Adipocyte (in vitro differentiated cells): ENCODE results near the gene TTC33.

Experiments
- DNase-seq: peaks from one replicate; pipeline ENCODE4 v3.0.0-alpha.2; 2015; ENCODE audit warnings: low read depth
- H3K27me3 ChIP-seq: replicated peaks from 2 replicates; pipeline ENCODE4 v1.7.0; 2013; ENCODE audit warnings: mild to moderate bottlenecking, low read length, moderate library complexity; ENCODE audit not compliant: control insufficient read depth, insufficient read depth
- H3K36me3 ChIP-seq: 2 replicates; pipeline ENCODE4 v1.7.0; 2013; ENCODE audit warnings: low read length, mild to moderate bottlenecking, moderate library complexity; ENCODE audit not compliant: control insufficient read depth, insufficient read depth, severe bottlenecking
- H3K4me1 ChIP-seq: 2 replicates; pipeline ENCODE4 v1.7.0; 2013; ENCODE audit warnings: mild to moderate bottlenecking, low read length, moderate library complexity; ENCODE audit not compliant: control insufficient read depth, insufficient read depth
- H3K4me3 ChIP-seq: 2 replicates; pipeline ENCODE4 v1.7.0; 2013; ENCODE audit warnings: mild to moderate bottlenecking, low read length, moderate library complexity
- H3K9ac ChIP-seq: 2 replicates; pipeline ENCODE4 v1.7.0; 2013; ENCODE audit warnings: mild to moderate bottlenecking, low read length, moderate library complexity
- H3K9me3 ChIP-seq: 2 replicates; pipeline ENCODE4 v1.7.0; 2013; ENCODE audit warnings: mild to moderate bottlenecking, low read length, moderate library complexity; ENCODE audit not compliant: control insufficient read depth

TTC33 gene

GRCh38 chr5:40688127-40688761, 67.5 kb downstream of the TTC33 start:
- peak; percentile 93 for DNase-seq
- H3K36me3 ChIP-seq = peaks cover 14% of the 10 kb centered on the region
- no peaks in the 10 kb centered on the region for H3K27me3 ChIP-seq
- H3K4me3 ChIP-seq = no peak overlapping the region
- no peaks in the 10 kb centered on the region for H3K9me3 ChIP-seq
- peak overlapping the region; percentile 35 for H3K9ac ChIP-seq
- H3K4me1 ChIP-seq = peaks cover 41% of the 10 kb centered on the region

- Histone ChIP-seq H3K4me1 (peaks cover 50% of the 10 kb centered on the region), H3K4me3 (no peak overlapping the region), H3K27me3 (no peaks in the 10 kb centered on the region), H3K9me3 (no peaks in the 10 kb centered on the region), H3K36me3 (peaks cover 8% of the 10 kb centered on the region), H3K9ac (no peak overlapping the region)
- no peak for DNase-seq
Observed at GRCh38 chr5:40687321-40687720, 68.4 kb downstream of the TTC33 start.

DNA sequence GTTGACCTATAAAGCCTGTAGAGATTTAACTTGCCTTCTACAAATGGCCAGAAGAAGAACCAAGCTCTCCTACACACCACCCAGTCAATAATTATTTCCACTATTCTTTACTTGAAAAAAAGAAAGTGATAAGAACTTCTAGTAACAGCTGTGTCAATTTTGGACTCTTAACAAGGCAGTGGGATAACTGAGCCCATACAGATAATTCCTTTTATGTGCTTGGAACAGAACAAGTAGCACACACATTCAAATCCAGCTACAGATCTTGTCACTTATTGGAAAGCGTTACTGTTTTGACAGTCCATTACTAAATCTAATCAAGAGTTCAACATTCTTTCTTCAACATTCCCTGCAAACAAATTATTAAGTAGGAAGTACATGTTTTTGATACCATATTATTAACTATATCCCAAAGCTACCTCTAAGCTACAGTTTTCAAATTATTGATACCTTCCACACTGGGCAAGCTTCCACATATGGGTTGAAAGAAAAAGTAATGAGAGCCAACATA, 69.7 kb downstream of the TTC33 start:
- no peak for DNase-seq
- Histone ChIP-seq H3K9ac (no peak overlapping the region), H3K27me3 (no peaks in the 10 kb centered on the region), H3K36me3 (no peaks in the 10 kb centered on the region), H3K4me1 (peaks cover 58% of the 10 kb centered on the region), H3K9me3 (no peaks in the 10 kb centered on the region), H3K4me3 (no peak overlapping the region)

DNA sequence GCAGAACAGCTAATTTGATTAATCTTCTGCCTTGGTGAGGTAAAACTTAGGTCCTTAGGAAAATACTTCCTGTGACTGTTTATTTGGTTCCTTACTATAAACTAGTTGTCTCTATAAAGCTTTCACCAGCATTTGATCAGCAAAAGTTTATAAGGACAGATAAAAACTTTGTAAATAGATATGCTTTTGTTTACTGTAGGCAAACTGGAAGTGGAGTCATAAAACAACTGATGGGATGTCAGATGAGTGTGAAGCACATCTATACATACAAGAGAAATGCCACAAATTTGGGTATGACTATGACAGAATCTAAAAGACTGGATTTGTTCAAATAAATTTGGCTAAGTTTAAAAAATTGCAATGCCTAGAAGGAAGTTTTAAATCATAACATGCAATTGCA, 70.6 kb downstream of the TTC33 start:
- DNase-seq = no peak
- no peaks in the 10 kb centered on the region for H3K36me3 ChIP-seq
- H3K4me3 ChIP-seq = no peak overlapping the region
- H3K9ac ChIP-seq = no peak overlapping the region
- H3K4me1 ChIP-seq = peaks cover 58% of the 10 kb centered on the region
- no peaks in the 10 kb centered on the region for H3K9me3 ChIP-seq
- no peaks in the 10 kb centered on the region for H3K27me3 ChIP-seq

- H3K36me3 ChIP-seq = no peaks in the 10 kb centered on the region
- no peak for DNase-seq
- H3K9ac ChIP-seq = no peak overlapping the region
- H3K9me3 ChIP-seq = no peaks in the 10 kb centered on the region
- H3K4me3 ChIP-seq = peak overlapping the region; percentile 84
- H3K4me1 ChIP-seq = peaks cover 47% of the 10 kb centered on the region
- no peaks in the 10 kb centered on the region for H3K27me3 ChIP-seq
Observed at GRCh38 chr5:40683305-40683704, 72.5 kb downstream of the TTC33 start.

GRCh38 chr5:40682154-40683017, 73.4 kb downstream of the TTC33 start:
- Histone ChIP-seq H3K27me3 (no peaks in the 10 kb centered on the region), H3K4me3 (peak overlapping the region; percentile 84), H3K9ac (peak overlapping the region; percentile 80), H3K9me3 (no peaks in the 10 kb centered on the region), H3K36me3 (no peaks in the 10 kb centered on the region), H3K4me1 (peaks cover 53% of the 10 kb centered on the region)
- DNase-seq = no peak

DNA sequence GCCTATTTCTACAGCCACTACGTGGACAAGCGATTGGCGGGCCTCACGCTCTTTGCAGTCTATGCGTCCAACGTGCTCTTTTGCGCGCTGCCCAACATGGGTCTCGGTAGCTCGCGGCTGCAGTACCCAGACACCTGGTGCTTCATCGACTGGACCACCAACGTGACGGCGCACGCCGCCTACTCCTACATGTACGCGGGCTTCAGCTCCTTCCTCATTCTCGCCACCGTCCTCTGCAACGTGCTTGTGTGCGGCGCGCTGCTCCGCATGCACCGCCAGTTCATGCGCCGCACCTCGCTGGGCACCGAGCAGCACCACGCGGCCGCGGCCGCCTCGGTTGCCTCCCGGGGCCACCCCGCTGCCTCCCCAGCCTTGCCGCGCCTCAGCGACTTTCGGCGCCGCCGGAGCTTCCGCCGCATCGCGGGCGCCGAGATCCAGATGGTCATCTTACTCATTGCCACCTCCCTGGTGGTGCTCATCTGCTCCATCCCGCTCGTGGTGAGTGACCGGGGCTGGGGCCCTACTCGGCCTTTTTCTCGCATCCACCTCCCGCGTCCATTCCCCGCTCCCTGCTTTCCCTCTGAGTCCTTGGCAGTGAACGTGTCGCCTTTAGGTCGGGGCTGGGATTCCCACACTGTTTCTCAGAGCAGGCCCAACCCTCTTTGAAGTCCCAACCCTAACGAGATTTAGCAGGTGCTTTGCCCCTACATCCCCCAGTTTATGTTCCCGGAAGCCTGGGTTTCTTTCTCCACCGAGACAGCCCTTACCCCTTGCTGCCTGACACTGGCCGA, 74.2 kb downstream of the TTC33 start:
- Histone ChIP-seq H3K27me3 (no peaks in the 10 kb centered on the region), H3K9me3 (no peaks in the 10 kb centered on the region), H3K36me3 (no peaks in the 10 kb centered on the region), H3K9ac (peak overlapping the region; percentile 80), H3K4me1 (peaks cover 60% of the 10 kb centered on the region), H3K4me3 (peak overlapping the region; percentile 84)
- no peak for DNase-seq

DNA sequence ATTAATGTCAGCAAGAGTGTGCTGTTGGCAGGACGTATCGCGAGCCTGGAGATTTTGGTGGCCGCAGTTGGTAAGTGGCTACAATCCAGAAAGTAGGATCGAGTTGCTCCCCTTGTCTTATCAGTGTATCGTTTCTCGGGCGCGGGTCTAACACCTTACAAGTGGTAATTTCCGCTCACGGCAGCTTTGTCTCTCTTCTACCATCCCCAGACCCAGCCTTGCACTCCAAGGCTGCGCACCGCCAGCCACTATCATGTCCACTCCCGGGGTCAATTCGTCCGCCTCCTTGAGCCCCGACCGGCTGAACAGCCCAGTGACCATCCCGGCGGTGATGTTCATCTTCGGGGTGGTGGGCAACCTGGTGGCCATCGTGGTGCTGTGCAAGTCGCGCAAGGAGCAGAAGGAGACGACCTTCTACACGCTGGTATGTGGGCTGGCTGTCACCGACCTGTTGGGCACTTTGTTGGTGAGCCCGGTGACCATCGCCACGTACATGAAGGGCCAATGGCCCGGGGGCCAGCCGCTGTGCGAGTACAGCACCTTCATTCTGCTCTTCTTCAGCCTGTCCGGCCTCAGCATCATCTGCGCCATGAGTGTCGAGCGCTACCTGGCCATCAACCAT, 74.9 kb downstream of the TTC33 start:
- Histone ChIP-seq H3K9ac (peak overlapping the region; percentile 80), H3K4me3 (peak overlapping the region; percentile 84), H3K36me3 (no peaks in the 10 kb centered on the region), H3K27me3 (no peaks in the 10 kb centered on the region), H3K9me3 (no peaks in the 10 kb centered on the region), H3K4me1 (peaks cover 58% of the 10 kb centered on the region)
- no peak for DNase-seq

GRCh38 chr5:40679913-40680681, 75.7 kb downstream of the TTC33 start, which contains the start of gene PTGER4:
Gene PTGER4 (plus strand): TSS chr5:40679915. CDS start chr5:40680994, 1,079 bp downstream.
- Histone ChIP-seq H3K4me3 (peak within 1 kb of the TSS; percentile 90), H3K9me3 (no peaks in the 10 kb centered on the region), H3K4me1 (peaks cover 52% of the 10 kb centered on the region), H3K27me3 (no peaks in the 10 kb centered on the region), H3K9ac (peak within 1 kb of the TSS; percentile 88), H3K36me3 (no peaks in the 10 kb centered on the region)
- DNase-seq = peak; percentile 44

- H3K4me1 ChIP-seq = peaks cover 50% of the 10 kb centered on the region
- DNase-seq = peak; percentile 96
- no peaks in the 10 kb centered on the region for H3K36me3 ChIP-seq
- H3K4me3 ChIP-seq = peak overlapping the region; percentile 90
- H3K9ac ChIP-seq = peak overlapping the region; percentile 88
- H3K9me3 ChIP-seq = no peaks in the 10 kb centered on the region
- H3K27me3 ChIP-seq = no peaks in the 10 kb centered on the region
Observed at GRCh38 chr5:40679148-40679912, 76.4 kb downstream of the TTC33 start.
